ENCODE data around the gene PRPF40A.

The PRPF40A gene

GRCh38 chr2:152718076-152718908 lies 1.0 kb upstream of the PRPF40A start, which contains the start of gene ARL6IP6:
TSS of gene ARL6IP6 (plus strand) at chr2:152718620. CDS start at chr2:152718625, 5 bp downstream.
- ChIA-PET CTCF (interaction anchor here (0.6 kb wide), 1 partner anchor 24 kb away, joined by 4 read pairs; no protein-coding TSS in a partner anchor), POLR2A (interaction anchor here (0.8 to 2.0 kb wide), 7 partner anchors 10 to 35 kb away, joined by 3 to 16 read pairs (median 6); no protein-coding TSS in a partner anchor)
- H3K36me3 ChIP-seq (ENCODE audit: control insufficient read depth in 2 of 2, insufficient read depth in 1 of 2, low read length in 2 of 2) = peaks cover 23 to 54% of the 10 kb centered on the region in 2 experiments
- H3K4me1 ChIP-seq (ENCODE audit: control insufficient read depth, insufficient read depth, low read length) = 0 out of 2 replicates have a peak, but pooled peaks cover 5% of the 10 kb centered on the region
- peak within 1 kb of the TSS; percentile 100 for H3K4me3 ChIP-seq (ENCODE audit: low read depth, low read length)
- no peaks in the 10 kb centered on the region for H3K9me3 ChIP-seq (ENCODE audit: control insufficient read depth, insufficient read depth, low read depth, low read length)
- H3K27ac ChIP-seq (ENCODE audit: extremely low read depth, low read depth, low read length) = peak within 1 kb of the TSS; percentile 89
- TF ChIP-seq PRDM6 (tag by site-specific recombination; IDR thresholded peaks at IDR 0.05) (no peak), ZNF366 (tag by site-specific recombination; conservative IDR thresholded peaks at IDR 0.05) (peak; percentile 60; the same call in 1 of the 2 replicates), TCF7L2 (IDR thresholded peaks at IDR 0.05; ENCODE audit: borderline replicate concordance, low read depth, low read length) (no peak), ZXDB (tag by site-specific recombination; IDR thresholded peaks at IDR 0.05) (peak; percentile 89), MYNN (tag by site-specific recombination; IDR thresholded peaks at IDR 0.05; ENCODE audit: borderline replicate concordance) (no peak; the same call in 1 of the 2 replicates), ZNF785 (tag by site-specific recombination; IDR thresholded peaks at IDR 0.05) (peak; percentile 32; the same call in 1 of the 2 replicates), ZNF239 (tag by site-specific recombination; IDR thresholded peaks at IDR 0.05) (0 out of 2 replicates have a peak, but pooled peaks have one; percentile 55), KLF16 (tag by site-specific recombination; IDR thresholded peaks at IDR 0.05) (peak; percentile 96), ZNF596 (tag by site-specific recombination; IDR thresholded peaks at IDR 0.05) (no peak), TRIM28 (IDR thresholded peaks at IDR 0.05; ENCODE audit: borderline replicate concordance, low read length) (peak; percentile 43; the same call in 1 of the 2 replicates), GLIS1 (tag by site-specific recombination; IDR thresholded peaks at IDR 0.05) (peak; percentile 12; the same call in 1 of the 2 replicates), ZNF24 (tag by site-specific recombination; IDR thresholded peaks at IDR 0.05) (peak; percentile 62; the same call in 1 of the 2 replicates), ZNF623 (tag by site-specific recombination; IDR thresholded peaks at IDR 0.05) (peak; percentile 35; the same call in 1 of the 2 replicates), ZEB2 (tag by site-specific recombination; IDR thresholded peaks at IDR 0.05) (peak; percentile 92), ZNF423 (tag by site-specific recombination; IDR thresholded peaks at IDR 0.05) (0 out of 2 replicates have a peak, but pooled peaks have one; percentile 29)
- TF ChIP-seq, protein P1, sequence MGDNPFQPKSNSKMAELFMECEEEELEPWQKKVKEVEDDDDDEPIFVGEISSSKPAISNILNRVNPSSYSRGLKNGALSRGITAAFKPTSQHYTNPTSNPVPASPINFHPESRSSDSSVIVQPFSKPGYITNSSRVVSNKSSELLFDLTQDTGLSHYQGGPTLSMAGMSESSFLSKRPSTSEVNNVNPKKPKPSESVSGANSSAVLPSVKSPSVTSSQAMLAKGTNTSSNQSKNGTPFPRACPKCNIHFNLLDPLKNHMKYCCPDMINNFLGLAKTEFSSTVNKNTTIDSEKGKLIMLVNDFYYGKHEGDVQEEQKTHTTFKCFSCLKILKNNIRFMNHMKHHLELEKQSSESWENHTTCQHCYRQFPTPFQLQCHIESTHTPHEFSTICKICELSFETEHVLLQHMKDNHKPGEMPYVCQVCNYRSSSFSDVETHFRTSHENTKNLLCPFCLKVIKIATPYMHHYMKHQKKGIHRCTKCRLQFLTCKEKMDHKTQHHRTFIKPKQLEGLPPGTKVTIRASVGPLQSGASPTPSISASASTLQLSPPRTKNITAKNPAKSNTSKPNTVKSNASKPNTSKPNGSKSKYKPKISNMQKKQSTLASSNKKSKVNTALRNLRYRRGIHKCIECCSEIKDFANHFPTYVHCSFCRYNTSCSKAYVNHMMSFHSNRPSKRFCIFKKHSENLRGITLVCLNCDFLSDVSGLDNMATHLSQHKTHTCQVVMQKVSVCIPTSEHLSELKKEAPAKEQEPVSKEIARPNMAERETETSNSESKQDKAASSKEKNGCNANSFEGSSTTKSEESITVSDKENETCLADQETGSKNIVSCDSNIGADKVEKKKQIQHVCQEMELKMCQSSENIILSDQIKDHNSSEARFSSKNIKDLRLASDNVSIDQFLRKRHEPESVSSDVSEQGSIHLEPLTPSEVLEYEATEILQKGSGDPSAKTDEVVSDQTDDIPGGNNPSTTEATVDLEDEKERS (tag by site-specific recombination; IDR thresholded peaks at IDR 0.05) = 0 out of 2 replicates have a peak, but pooled peaks have one; percentile 12
- TF ChIP-seq, protein P2, sequence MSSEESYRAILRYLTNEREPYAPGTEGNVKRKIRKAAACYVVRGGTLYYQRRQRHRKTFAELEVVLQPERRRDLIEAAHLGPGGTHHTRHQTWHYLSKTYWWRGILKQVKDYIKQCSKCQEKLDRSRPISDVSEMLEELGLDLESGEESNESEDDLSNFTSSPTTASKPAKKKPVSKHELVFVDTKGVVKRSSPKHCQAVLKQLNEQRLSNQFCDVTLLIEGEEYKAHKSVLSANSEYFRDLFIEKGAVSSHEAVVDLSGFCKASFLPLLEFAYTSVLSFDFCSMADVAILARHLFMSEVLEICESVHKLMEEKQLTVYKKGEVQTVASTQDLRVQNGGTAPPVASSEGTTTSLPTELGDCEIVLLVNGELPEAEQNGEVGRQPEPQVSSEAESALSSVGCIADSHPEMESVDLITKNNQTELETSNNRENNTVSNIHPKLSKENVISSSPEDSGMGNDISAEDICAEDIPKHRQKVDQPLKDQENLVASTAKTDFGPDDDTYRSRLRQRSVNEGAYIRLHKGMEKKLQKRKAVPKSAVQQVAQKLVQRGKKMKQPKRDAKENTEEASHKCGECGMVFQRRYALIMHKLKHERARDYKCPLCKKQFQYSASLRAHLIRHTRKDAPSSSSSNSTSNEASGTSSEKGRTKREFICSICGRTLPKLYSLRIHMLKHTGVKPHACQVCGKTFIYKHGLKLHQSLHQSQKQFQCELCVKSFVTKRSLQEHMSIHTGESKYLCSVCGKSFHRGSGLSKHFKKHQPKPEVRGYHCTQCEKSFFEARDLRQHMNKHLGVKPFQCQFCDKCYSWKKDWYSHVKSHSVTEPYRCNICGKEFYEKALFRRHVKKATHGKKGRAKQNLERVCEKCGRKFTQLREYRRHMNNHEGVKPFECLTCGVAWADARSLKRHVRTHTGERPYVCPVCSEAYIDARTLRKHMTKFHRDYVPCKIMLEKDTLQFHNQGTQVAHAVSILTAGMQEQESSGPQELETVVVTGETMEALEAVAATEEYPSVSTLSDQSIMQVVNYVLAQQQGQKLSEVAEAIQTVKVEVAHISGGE (tag by site-specific recombination; conservative IDR thresholded peaks at IDR 0.05; ENCODE audit: low read depth) = peak; percentile 21; the same call in 1 of the 2 replicates
- TF ChIP-seq, protein P3, sequence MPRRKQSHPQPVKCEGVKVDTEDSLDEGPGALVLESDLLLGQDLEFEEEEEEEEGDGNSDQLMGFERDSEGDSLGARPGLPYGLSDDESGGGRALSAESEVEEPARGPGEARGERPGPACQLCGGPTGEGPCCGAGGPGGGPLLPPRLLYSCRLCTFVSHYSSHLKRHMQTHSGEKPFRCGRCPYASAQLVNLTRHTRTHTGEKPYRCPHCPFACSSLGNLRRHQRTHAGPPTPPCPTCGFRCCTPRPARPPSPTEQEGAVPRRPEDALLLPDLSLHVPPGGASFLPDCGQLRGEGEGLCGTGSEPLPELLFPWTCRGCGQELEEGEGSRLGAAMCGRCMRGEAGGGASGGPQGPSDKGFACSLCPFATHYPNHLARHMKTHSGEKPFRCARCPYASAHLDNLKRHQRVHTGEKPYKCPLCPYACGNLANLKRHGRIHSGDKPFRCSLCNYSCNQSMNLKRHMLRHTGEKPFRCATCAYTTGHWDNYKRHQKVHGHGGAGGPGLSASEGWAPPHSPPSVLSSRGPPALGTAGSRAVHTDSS (tag by site-specific recombination; IDR thresholded peaks at IDR 0.05) = no peak
- TF ChIP-seq, protein P4, sequence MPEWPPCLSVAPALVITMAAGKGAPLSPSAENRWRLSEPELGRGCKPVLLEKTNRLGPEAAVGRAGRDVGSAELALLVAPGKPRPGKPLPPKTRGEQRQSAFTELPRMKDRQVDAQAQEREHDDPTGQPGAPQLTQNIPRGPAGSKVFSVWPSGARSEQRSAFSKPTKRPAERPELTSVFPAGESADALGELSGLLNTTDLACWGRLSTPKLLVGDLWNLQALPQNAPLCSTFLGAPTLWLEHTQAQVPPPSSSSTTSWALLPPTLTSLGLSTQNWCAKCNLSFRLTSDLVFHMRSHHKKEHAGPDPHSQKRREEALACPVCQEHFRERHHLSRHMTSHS (tag by site-specific recombination; IDR thresholded peaks at IDR 0.05) = no peak
- TF ChIP-seq, protein P5, sequence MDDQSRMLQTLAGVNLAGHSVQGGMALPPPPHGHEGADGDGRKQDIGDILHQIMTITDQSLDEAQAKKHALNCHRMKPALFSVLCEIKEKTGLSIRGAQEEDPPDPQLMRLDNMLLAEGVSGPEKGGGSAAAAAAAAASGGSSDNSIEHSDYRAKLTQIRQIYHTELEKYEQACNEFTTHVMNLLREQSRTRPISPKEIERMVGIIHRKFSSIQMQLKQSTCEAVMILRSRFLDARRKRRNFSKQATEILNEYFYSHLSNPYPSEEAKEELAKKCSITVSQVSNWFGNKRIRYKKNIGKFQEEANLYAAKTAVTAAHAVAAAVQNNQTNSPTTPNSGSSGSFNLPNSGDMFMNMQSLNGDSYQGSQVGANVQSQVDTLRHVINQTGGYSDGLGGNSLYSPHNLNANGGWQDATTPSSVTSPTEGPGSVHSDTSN (CRISPR knock-in tag; IDR thresholded peaks at IDR 0.05) = peak; percentile 83
